HepG2 (cell line): ENCODE measurements around the gene NDUFC1. TPM values are rescaled to one million over a fixed set of nuclear protein-coding genes. Genes with fewer than 3 reads are reported as not detected.
A peak's percentile ranks its signal among the peaks of the same experiment; 100 is the strongest.

Experiments
- AGO2 ChIP-seq: fragments of 200-400 bp; formaldehyde crosslinking; optimal IDR thresholded peaks from 2 replicates; pipeline ENCODE3; 2017; ENCODE audit warnings: mild to moderate bottlenecking, low read depth, low read length, moderate library complexity
- FOSL2 ChIP-seq: sonication (generic); formaldehyde crosslinking; IDR thresholded peaks from 2 replicates; pipeline ENCODE4 v1.4.0; 2020; ENCODE audit warnings: missing genetic modification reagents
- PHF21A ChIP-seq: sonication (generic); formaldehyde crosslinking; IDR thresholded peaks from 2 replicates; pipeline ENCODE4 v1.5.0; 2020; ENCODE audit warnings: mild to moderate bottlenecking, missing genetic modification reagents
- POLR2AphosphoS2 ChIP-seq: IDR thresholded peaks from 2 replicates; pipeline ENCODE4 v1.6.1; 2011; ENCODE audit warnings: low read depth, low read length, improper control_type of control experiment
- RFX3 ChIP-seq: IDR thresholded peaks from 2 replicates; pipeline ENCODE4 v1.6.1; 2016; ENCODE audit warnings: missing biosample characterization, missing genetic modification reagents
- SIX1 ChIP-seq: sonication (generic); formaldehyde crosslinking; IDR thresholded peaks from 2 replicates; pipeline ENCODE4 v1.4.0; 2020; ENCODE audit warnings: missing genetic modification reagents, borderline replicate concordance
- TP53 ChIP-seq: sonication (generic); formaldehyde crosslinking; conservative IDR thresholded peaks from 2 replicates; pipeline ENCODE4 v1.4.0; 2020; ENCODE audit warnings: missing genetic modification reagents
- ZBED4 ChIP-seq: sonication (generic); formaldehyde crosslinking; IDR thresholded peaks from 2 replicates; pipeline ENCODE4 v1.4.0; 2020; ENCODE audit warnings: missing genetic modification reagents, borderline replicate concordance
- ZFP91 ChIP-seq: sonication (generic); formaldehyde crosslinking; IDR thresholded peaks from 2 replicates; pipeline ENCODE4 v1.9.0; 2022; ENCODE audit warnings: missing genetic modification reagents, mild to moderate bottlenecking, borderline replicate concordance
- ZNF318 ChIP-seq: sonication (generic); formaldehyde crosslinking; IDR thresholded peaks from 2 replicates; pipeline ENCODE4 v1.4.0; 2020; ENCODE audit warnings: mild to moderate bottlenecking, missing genetic modification reagents
- ZNF382 ChIP-seq: sonication (generic); formaldehyde crosslinking; IDR thresholded peaks from 2 replicates; pipeline ENCODE4 v1.5.0; 2020; ENCODE audit warnings: missing genetic modification reagents, mild to moderate bottlenecking, borderline replicate concordance
- ZNF780A ChIP-seq: sonication (generic); formaldehyde crosslinking; IDR thresholded peaks from 2 replicates; pipeline ENCODE4 v1.8.0; 2022; ENCODE audit warnings: mild to moderate bottlenecking, missing genetic modification reagents, moderate library complexity
- ZSCAN5A ChIP-seq: sonication (generic); formaldehyde crosslinking; IDR thresholded peaks from 2 replicates; pipeline ENCODE4 v1.8.0; 2022; ENCODE audit warnings: mild to moderate bottlenecking, missing genetic modification reagents, borderline replicate concordance
- polyA plus RNA-seq, 8 experiments: library from polyadenylated mRNA; depleted of rRNA in 3 of 8; stranded (reverse) in 7 of 8; unstranded in 1 of 8; fragments of >200 nt; fragmentation: Illumina TruSeq in 4 of 8; extraction: Trizol in 4 of 8; gene quantifications; 2 replicates each; pipeline versions ENCODE4 v1.2.1 to v1.2.3, GENCODE V29; 2011 to 2016; ENCODE audit warnings: low read depth in 4 of 8, missing spikeins in 1 of 8, mixed read lengths in 1 of 8; ENCODE audit not compliant: insufficient read depth in 1 of 8
- total RNA-seq, 5 experiments: library from RNA; depleted of rRNA; stranded (reverse); fragments of >200 nt; fragmentation: Illumina TruSeq; extraction: Trizol; gene quantifications; 2 replicates each; pipeline ENCODE4 v1.2.3, GENCODE V29; 2016; ENCODE audit warnings: low read depth in 1 of 5

NDUFC1 gene
- total and polyA plus RNA-seq, 2 of the 13 experiments (the other 11 are each of a cell fraction or from before 2014, with no cell fraction given) = 43.4 to 96.4 TPM

GRCh38 chr4:139295206-139295941 is 6.9 kb downstream of the NDUFC1 start (continued):
- TF ChIP-seq ZNF318 (CRISPR knock-in tag) = no peak
- TF ChIP-seq AGO2 = peak; percentile 87
- no peak for TF ChIP-seq POLR2AphosphoS2
- TF ChIP-seq ZNF382 (CRISPR knock-in tag) = no peak
- TF ChIP-seq ZSCAN5A = peak; percentile 51; the same call in 1 of the 2 replicates
- no peak for TF ChIP-seq SIX1 (CRISPR knock-in tag)
- TF ChIP-seq ZFP91 = peak; percentile 94
- TF ChIP-seq ZBED4 (CRISPR knock-in tag) = no peak
- no peak for TF ChIP-seq RFX3 (CRISPR knock-in tag)
- no peak for TF ChIP-seq ZNF780A (CRISPR knock-in tag)
- TF ChIP-seq PHF21A = peak; percentile 2; the same call in 1 of the 2 replicates
- peak; percentile 45; the same call in 1 of the 2 replicates for TF ChIP-seq FOSL2 (CRISPR knock-in tag)
- TF ChIP-seq TP53 (CRISPR knock-in tag) = 0 out of 2 replicates have a peak, but pooled peaks have one; percentile 68
